H1 (cell line): ENCODE data around the gene EHBP1. TPM values are rescaled to one million over a fixed set of nuclear protein-coding genes. Genes with fewer than 3 reads are reported as not detected.

Experiments used
- CTCF ChIA-PET: fragments of 300-600 bp; sonication (Branson Sonifier 250); formaldehyde crosslinking; loops from one replicate; lab custom pipeline; 2021; ENCODE audit not compliant: partially characterized antibody; lab: Charles Lee
- POLR2A ChIA-PET: fragments of 300-600 bp; sonication (Branson Sonifier 250); formaldehyde crosslinking; loops from one replicate; lab custom pipeline; 2021; ENCODE audit warnings: inconsistent platforms; ENCODE audit not compliant: partially characterized antibody; lab: Charles Lee
- DNase-seq, 2 experiments: peaks; one replicate each; pipeline versions ENCODE4 v3.0.0 to v3.0.0-alpha.2; 2010 to 2022; ENCODE audit warnings: low spot score in 2 of 2, low read depth in 1 of 2, mixed read lengths in 1 of 2
- FAIRE-seq: peaks from 2 replicates; lab custom pipeline; 2011; peaks lifted over from hg19 to GRCh38; lab: Jason Lieb, UNC
- H2AFZ ChIP-seq: 2 replicates; pipeline ENCODE4 v1.8.1; 2012; ENCODE audit warnings: low read length, inconsistent platforms
- H2AK5ac ChIP-seq: 2 replicates; pipeline ENCODE4 v1.6.1; 2013; ENCODE audit warnings: low read depth, low read length
- H2BK120ac ChIP-seq: replicated peaks from 2 replicates; pipeline ENCODE3; 2013; ENCODE audit warnings: low read depth, low read length, inconsistent platforms
- H2BK12ac ChIP-seq: 2 replicates; pipeline ENCODE4 v1.6.1; 2013; ENCODE audit warnings: low read depth, low read length
- H2BK15ac ChIP-seq: 2 replicates; pipeline ENCODE4 v1.6.1; 2013; ENCODE audit warnings: low read length
- H2BK20ac ChIP-seq: 2 replicates; pipeline ENCODE4 v1.6.1; 2013; ENCODE audit warnings: low read length
- H2BK5ac ChIP-seq: 2 replicates; pipeline ENCODE4 v1.6.1; 2013; ENCODE audit warnings: low read depth, low read length
- H3K14ac ChIP-seq: 2 replicates; pipeline ENCODE4 v1.6.1; 2013; ENCODE audit warnings: inconsistent platforms; ENCODE audit not compliant: insufficient read length
- H3K18ac ChIP-seq: 2 replicates; pipeline ENCODE4 v1.6.1; 2013; ENCODE audit warnings: low read length; ENCODE audit errors: extremely low read depth
- H3K23ac ChIP-seq: 2 replicates; pipeline ENCODE4 v1.6.1; 2013; ENCODE audit warnings: inconsistent platforms; ENCODE audit not compliant: insufficient read length
- H3K23me2 ChIP-seq: 2 replicates; pipeline ENCODE4 v1.6.1; 2013; ENCODE audit warnings: low read depth, low read length
- H3K27ac ChIP-seq: 2 replicates; pipeline ENCODE4 v1.6.1; 2011; ENCODE audit warnings: low read depth, low read length, inconsistent platforms
- H3K27me3 ChIP-seq, 4 experiments: replicated peaks in 1 of 4; 1 replicate in 1 of 4; 2 replicates in 3 of 4; pipeline versions ENCODE4 v1.6.1 to v1.8.1; 2011 to 2013; ENCODE audit warnings: low read length in 3 of 4, mild to moderate bottlenecking in 3 of 4, inconsistent platforms in 2 of 4, mixed read lengths in 2 of 4, moderate library complexity in 1 of 4; ENCODE audit not compliant: control insufficient read depth in 3 of 4, insufficient read depth in 3 of 4; ENCODE audit errors: extremely low read depth in 1 of 4
- H3K36me3 ChIP-seq, 4 experiments: 2 replicates each; pipeline versions ENCODE4 v1.6.1 to v1.8.1; 2011 to 2013; ENCODE audit warnings: mild to moderate bottlenecking in 4 of 4, low read length in 3 of 4, moderate library complexity in 2 of 4, control low read depth in 1 of 4, inconsistent platforms in 1 of 4; ENCODE audit not compliant: insufficient read depth in 4 of 4, control insufficient read depth in 2 of 4
- H3K4ac ChIP-seq: replicated peaks from 2 replicates; pipeline ENCODE3; 2013; ENCODE audit warnings: low read length, low read depth, mixed read lengths, inconsistent platforms; ENCODE audit not compliant: insufficient read length
- H3K4me1 ChIP-seq, 4 experiments: replicated peaks in 1 of 4; 1 replicate in 1 of 4; 2 replicates in 3 of 4; pipeline versions ENCODE4 v1.6.1 to v1.8.1; 2011 to 2013; ENCODE audit warnings: low read length in 3 of 4, inconsistent platforms in 2 of 4, mixed read lengths in 1 of 4; ENCODE audit not compliant: insufficient read depth in 4 of 4, control insufficient read depth in 3 of 4
- H3K4me2 ChIP-seq, 2 experiments: 2 replicates each; pipeline versions ENCODE4 v1.6.1 to v1.8.1; 2011 to 2013; ENCODE audit warnings: low read depth in 2 of 2, low read length in 2 of 2, control low read depth in 1 of 2, inconsistent platforms in 1 of 2, mild to moderate bottlenecking in 1 of 2; ENCODE audit not compliant: insufficient read depth in 1 of 2
- H3K4me3 ChIP-seq, 4 experiments: fragments of 200-600, 300-600 bp in 1 of 4; sonication (generic), shearing (Covaris generic), sonication (Bioruptor Twin) in 1 of 4; 2 replicates each; pipeline versions ENCODE4 v1.5.1 to v1.8.1; 2011 to 2016; ENCODE audit warnings: low read length in 4 of 4, low read depth in 3 of 4, control low read depth in 2 of 4, inconsistent platforms in 2 of 4, mild to moderate bottlenecking in 2 of 4, mixed read lengths in 1 of 4, moderate library complexity in 1 of 4; ENCODE audit not compliant: insufficient read depth in 2 of 4; ENCODE audit errors: extremely low read depth in 1 of 4
- H3K56ac ChIP-seq: replicated peaks from 2 replicates; pipeline ENCODE3; 2013; ENCODE audit warnings: low read depth, mild to moderate bottlenecking, mixed read lengths, low read length, inconsistent platforms; ENCODE audit not compliant: insufficient read length
- H3K79me1 ChIP-seq: 2 replicates; pipeline ENCODE4 v1.6.1; 2013; ENCODE audit warnings: low read depth, low read length, control low read depth
- H3K79me2 ChIP-seq, 2 experiments: 2 replicates each; pipeline versions ENCODE4 v1.6.1 to v1.8.1; 2012 to 2013; ENCODE audit warnings: low read length in 2 of 2, mild to moderate bottlenecking in 2 of 2, inconsistent platforms in 1 of 2; ENCODE audit not compliant: insufficient read depth in 2 of 2, control insufficient read depth in 1 of 2
- H3K9ac ChIP-seq, 4 experiments: replicated peaks in 1 of 4; 1 replicate in 1 of 4; 2 replicates in 3 of 4; pipeline versions ENCODE4 v1.6.1 to v1.8.1; 2011 to 2013; ENCODE audit warnings: low read depth in 3 of 4, low read length in 3 of 4, control low read depth in 2 of 4, mild to moderate bottlenecking in 2 of 4, moderate library complexity in 2 of 4, inconsistent platforms in 1 of 4; ENCODE audit errors: extremely low read depth in 1 of 4
- H3K9me3 ChIP-seq, 2 experiments: 2 replicates each; pipeline versions ENCODE4 v1.6.1 to v1.8.1; 2012 to 2013; ENCODE audit warnings: mild to moderate bottlenecking in 2 of 2, moderate library complexity in 2 of 2, control low read depth in 1 of 2, inconsistent platforms in 1 of 2, low read depth in 1 of 2, low read length in 1 of 2, mixed read lengths in 1 of 2; ENCODE audit not compliant: insufficient read depth in 2 of 2
- H4K20me1 ChIP-seq, 2 experiments: replicated peaks in 1 of 2; 2 replicates each; pipeline versions ENCODE3 to v1.8.1; 2011 to 2013; ENCODE audit warnings: inconsistent platforms in 2 of 2, low read length in 2 of 2, mild to moderate bottlenecking in 1 of 2; ENCODE audit not compliant: insufficient read depth in 2 of 2, control insufficient read depth in 1 of 2
- H4K5ac ChIP-seq: 2 replicates; pipeline ENCODE4 v1.6.1; 2013; ENCODE audit warnings: low read length, low read depth, mixed read lengths, inconsistent platforms; ENCODE audit not compliant: insufficient read length
- H4K8ac ChIP-seq: 2 replicates; pipeline ENCODE4 v1.8.0; 2013; ENCODE audit warnings: mild to moderate bottlenecking, moderate library complexity, low read length, inconsistent platforms; ENCODE audit not compliant: insufficient read depth; ENCODE audit errors: extremely low read depth
- H4K91ac ChIP-seq: replicated peaks from 2 replicates; pipeline ENCODE3; 2013; ENCODE audit warnings: low read length, mixed read lengths, inconsistent platforms; ENCODE audit not compliant: insufficient read length
- BACH1 ChIP-seq: IDR thresholded peaks from 2 replicates; pipeline ENCODE4 v1.6.1; 2012; ENCODE audit warnings: low read length, improper control_type of control experiment
- BCL11A ChIP-seq, 2 experiments: IDR thresholded peaks; one replicate each; pipeline ENCODE4 v1.6.1; 2011; ENCODE audit warnings: low read depth in 2 of 2, low read length in 2 of 2, mild to moderate bottlenecking in 2 of 2
- CHD1 ChIP-seq: IDR thresholded peaks from 2 replicates; pipeline ENCODE4 v1.6.1; 2012; ENCODE audit warnings: low read depth, low read length, improper control_type of control experiment
- RFX5 ChIP-seq: IDR thresholded peaks from 2 replicates; pipeline ENCODE4 v1.6.1; 2011; ENCODE audit warnings: low read depth, low read length, improper control_type of control experiment, borderline replicate concordance
- RNF2 ChIP-seq: fragments of 200-900, 300-1000 bp; sonication (generic); IDR thresholded peaks from 2 replicates; pipeline ENCODE4 v1.7.1; 2016; ENCODE audit warnings: borderline replicate concordance, low read depth, mild to moderate bottlenecking, antibody characterized with exemption, low read length; ENCODE audit not compliant: poor library complexity, severe bottlenecking; ENCODE audit errors: missing control alignments
- SAP30 ChIP-seq: fragments of 300-600 bp; sonication (generic); IDR thresholded peaks from 2 replicates; pipeline ENCODE4 v1.7.1; 2012; ENCODE audit warnings: low read length, moderate library complexity, mild to moderate bottlenecking, inconsistent platforms; ENCODE audit not compliant: insufficient read depth, insufficient replicate concordance
- SP2 ChIP-seq: IDR thresholded peaks from 2 replicates; pipeline ENCODE4 v1.6.1; 2012; ENCODE audit warnings: mild to moderate bottlenecking, low read length, inconsistent platforms
- TAF7 ChIP-seq: optimal IDR thresholded peaks from 2 replicates; pipeline ENCODE3; 2011; ENCODE audit warnings: low read depth, mild to moderate bottlenecking, inconsistent platforms, low read length, moderate library complexity, borderline replicate concordance
- TCF12 ChIP-seq: IDR thresholded peaks from 2 replicates; pipeline ENCODE4 v1.6.1; 2011; ENCODE audit warnings: low read depth, mild to moderate bottlenecking, low read length
- YY1 ChIP-seq: IDR thresholded peaks from 2 replicates; pipeline ENCODE4 v1.6.1; 2011; ENCODE audit warnings: low read depth, mild to moderate bottlenecking, low read length
- WGBS, 2 experiments: shearing (Covaris generic) in 1 of 2; methylation state at CpG; one replicate each; pipeline versions ENCODE4 v1.1.6 to v1.1.7; 2013 to 2015; ENCODE audit warnings: low lambda C conversion rate in 2 of 2, mixed read lengths in 2 of 2, inconsistent platforms in 1 of 2, low coverage in 1 of 2, missing lambda C conversion rate in 1 of 2; ENCODE audit not compliant: insufficient replicate concordance in 2 of 2, insufficient coverage in 1 of 2, insufficient read length in 1 of 2; ENCODE audit errors: extremely low coverage in 1 of 2, missing lambda C conversion rate in 1 of 2; 5-methylcytosine and 5-hydroxymethylcytosine counted together
- polyA plus RNA-seq, 7 experiments: library from polyadenylated mRNA; depleted of rRNA in 3 of 7; stranded (reverse) in 5 of 7; unstranded in 2 of 7; fragments of >200 nt in 5 of 7; fragments of 200-250 nt in 2 of 7; gene quantifications; 1 replicate in 5 of 7; 2 replicates in 1 of 7; 4 replicates in 1 of 7; pipeline versions ENCODE4 v1.2.1 to v1.2.3, GENCODE V29; 2011 to 2013; ENCODE audit warnings: missing spikeins in 2 of 7, mixed read lengths in 2 of 7
- total RNA-seq: library from RNA; stranded (reverse); fragmentation: NEBNext Ultra II Directional; extraction: Animal tissue kit (Norgen Biotek cat#: 25700); gene quantifications from 2 replicates; pipeline ENCODE4 v1.2.1, GENCODE V29; 2021
- TF ChIP-seq, protein P1 (sequence below): IDR thresholded peaks from 2 replicates; pipeline ENCODE4 v1.6.1; 2012; ENCODE audit warnings: low read length, inconsistent platforms

Gene EHBP1
- total and polyA plus RNA-seq, 2 of the 8 experiments (the other 6 are each of a cell fraction or from before 2014, with no cell fraction given) = 12.0 to 64.1 TPM

DNA sequence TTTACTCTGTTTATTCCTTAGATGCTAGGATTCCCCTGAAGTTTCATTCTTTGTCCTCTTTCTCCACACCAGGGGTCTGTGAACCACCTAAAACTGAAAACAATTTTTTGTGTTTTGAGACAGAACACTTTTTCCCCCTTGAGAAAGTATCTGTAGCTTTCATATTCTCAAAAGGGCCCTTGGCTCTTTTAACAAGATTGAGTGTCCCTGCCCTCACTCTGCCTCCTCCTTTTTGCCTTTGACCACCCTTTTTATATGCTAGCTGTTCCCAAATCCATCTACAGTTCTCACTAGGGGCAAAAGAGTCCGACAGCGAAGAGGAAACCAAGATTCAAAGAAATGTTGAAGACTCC lies 883 bp upstream of the EHBP1 start:
- 9% methylated on average over 2 of the region's 2 CpGs; no CpG with 5 or more reads in 1 of the 2 experiments for WGBS, 2 experiments
- H3K27ac ChIP-seq = no peak overlapping the region
- no peak for TF ChIP-seq BACH1
- no peak for TF ChIP-seq BCL11A (IDR thresholded peaks at IDR 0.05; ENCODE audit: low read depth in 2 of 2, low read length in 2 of 2)
- TF ChIP-seq SP2 = no peak
- no peak for TF ChIP-seq RFX5
- no peak for TF ChIP-seq TAF7
- TF ChIP-seq SAP30 = no peak
- TF ChIP-seq RNF2 = no peak
- TF ChIP-seq, protein P1, sequence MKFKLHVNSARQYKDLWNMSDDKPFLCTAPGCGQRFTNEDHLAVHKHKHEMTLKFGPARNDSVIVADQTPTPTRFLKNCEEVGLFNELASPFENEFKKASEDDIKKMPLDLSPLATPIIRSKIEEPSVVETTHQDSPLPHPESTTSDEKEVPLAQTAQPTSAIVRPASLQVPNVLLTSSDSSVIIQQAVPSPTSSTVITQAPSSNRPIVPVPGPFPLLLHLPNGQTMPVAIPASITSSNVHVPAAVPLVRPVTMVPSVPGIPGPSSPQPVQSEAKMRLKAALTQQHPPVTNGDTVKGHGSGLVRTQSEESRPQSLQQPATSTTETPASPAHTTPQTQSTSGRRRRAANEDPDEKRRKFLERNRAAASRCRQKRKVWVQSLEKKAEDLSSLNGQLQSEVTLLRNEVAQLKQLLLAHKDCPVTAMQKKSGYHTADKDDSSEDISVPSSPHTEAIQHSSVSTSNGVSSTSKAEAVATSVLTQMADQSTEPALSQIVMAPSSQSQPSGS = no peak
- no peak for TF ChIP-seq CHD1
- TF ChIP-seq YY1 = no peak
- no peak for TF ChIP-seq TCF12

More for the DNA sequence above, 883 bp upstream of the EHBP1 start:
- Histone ChIP-seq H3K4me2 (peak overlapping the region; percentile 57 to 81), H4K8ac (no peak overlapping the region), H2AFZ (0 out of 2 replicates have a peak overlapping the region, but pooled peaks have one; percentile 28), H3K79me1 (no peaks in the 10 kb centered on the region; the same call in 1 of the 2 replicates), H2BK5ac (peak overlapping the region; percentile 0; the same call in 1 of the 2 replicates), H3K23me2 (peaks cover 12% of the 10 kb centered on the region), H4K20me1 (no peaks in the 10 kb centered on the region), H2AK5ac (no peak overlapping the region), H4K5ac (no peak overlapping the region), H4K91ac (no peak overlapping the region), H3K4me1 (peaks cover 4 to 12% (median 7%) of the 10 kb centered on the region in 4 experiments; a peak in 6 of 7 replicates), H2BK15ac (no peak overlapping the region; the same call in 1 of the 2 replicates), H2BK20ac (no peak overlapping the region), H2BK120ac (no peak overlapping the region), H3K4ac (no peak overlapping the region), H3K23ac (no peak overlapping the region), H3K36me3 (peaks cover 0 to 12% (median 2%) of the 10 kb centered on the region in 4 experiments; a peak in 2 of 8 replicates), H3K79me2 (peaks cover 13 to 34% of the 10 kb centered on the region in 2 experiments), H3K18ac (no peak overlapping the region; the same call in 1 of the 2 replicates), H3K27me3 (no peaks in the 10 kb centered on the region), H3K14ac (no peak overlapping the region), H3K9me3 (no peaks in the 10 kb centered on the region), H3K9ac (peak overlapping the region in 3 of 4 experiments; percentile 1 to 14 (median 6); a peak in 3 of 7 replicates), H3K4me3 (peak overlapping the region; percentile 49 to 75 (median 72)), H2BK12ac (no peak overlapping the region), H3K56ac (no peak overlapping the region)
- POLR2A ChIA-PET = interaction anchor here (0.9 to 2.6 kb wide), 4 partner anchors 10 to 240 kb away, joined by 3 to 7 read pairs (median 4); partner anchors contain the start of gene TMEM17
- CTCF ChIA-PET = interaction anchor here (0.8 to 1.8 kb wide), 3 partner anchors 21 to 261 kb away, joined by 3 to 10 read pairs (median 3); no protein-coding TSS in a partner anchor
- FAIRE-seq = no peak
- DNase-seq = no peak
